ENCODE results near the gene GET3.

- TF ChIP-seq CTCF (conservative IDR thresholded peaks at IDR 0.05) (no peak), ZFX (IDR thresholded peaks at IDR 0.05) (peak; percentile 70; the same call in 1 of the 2 replicates)
Measured at GRCh38 chr19:12786141-12786870, 49.0 kb downstream of the GET3 start.

Measured in C4-2B (cell line).